Measurements from ENCODE around the gene SASH1.
"Not testable (repeated sequence)": the region's sequence is repeated elsewhere in the genome, so short reads cannot be mapped to it uniquely, and the experiment has no call there.

Gene SASH1

DNA sequence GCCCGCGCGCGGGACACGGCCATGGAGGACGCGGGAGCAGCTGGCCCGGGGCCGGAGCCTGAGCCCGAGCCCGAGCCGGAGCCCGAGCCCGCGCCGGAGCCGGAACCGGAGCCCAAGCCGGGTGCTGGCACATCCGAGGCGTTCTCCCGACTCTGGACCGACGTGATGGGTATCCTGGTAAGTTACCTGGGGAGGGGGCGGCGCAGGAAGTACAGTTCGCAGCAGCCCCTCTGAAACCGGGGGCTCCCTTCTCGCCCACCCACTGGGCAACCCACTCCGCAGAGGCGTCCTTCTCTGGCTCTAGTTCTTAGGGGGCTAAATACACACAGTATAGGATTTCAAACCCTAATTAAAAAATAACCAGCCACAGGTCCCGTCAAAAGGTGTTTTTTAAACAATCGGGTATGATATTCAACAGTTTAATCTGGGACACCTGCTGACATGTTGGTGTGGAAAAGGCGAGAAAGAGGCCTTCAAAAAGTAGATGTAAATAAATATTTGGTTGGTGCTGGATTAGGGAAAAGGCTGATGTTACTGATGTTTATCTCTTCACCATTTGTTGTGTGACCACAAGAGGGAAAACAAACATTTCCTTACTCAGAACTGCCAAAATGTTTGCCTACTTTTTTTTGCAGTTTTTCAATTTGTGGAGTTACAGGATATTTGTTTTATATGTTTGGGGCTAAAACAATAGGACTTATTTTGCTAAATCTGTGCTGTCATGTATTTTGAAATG, 577 bp downstream of the SASH1 start:
- Mint-ChIP-seq H3K4me1 (peaks cover 6 to 8% of the 10 kb centered on the region in 2 donors), H3K27me3 (peaks cover 40 to 63% of the 10 kb centered on the region in 2 donors), H3K27ac (no peak overlapping the region), H3K9me3 (no peaks in the 10 kb centered on the region), H3K4me3 (peak overlapping the region; percentile 67 to 74), H3K36me3 (no peaks in the 10 kb centered on the region)
- DNase-seq = no peak
- ATAC-seq (replicated peaks) = no peak

DNA sequence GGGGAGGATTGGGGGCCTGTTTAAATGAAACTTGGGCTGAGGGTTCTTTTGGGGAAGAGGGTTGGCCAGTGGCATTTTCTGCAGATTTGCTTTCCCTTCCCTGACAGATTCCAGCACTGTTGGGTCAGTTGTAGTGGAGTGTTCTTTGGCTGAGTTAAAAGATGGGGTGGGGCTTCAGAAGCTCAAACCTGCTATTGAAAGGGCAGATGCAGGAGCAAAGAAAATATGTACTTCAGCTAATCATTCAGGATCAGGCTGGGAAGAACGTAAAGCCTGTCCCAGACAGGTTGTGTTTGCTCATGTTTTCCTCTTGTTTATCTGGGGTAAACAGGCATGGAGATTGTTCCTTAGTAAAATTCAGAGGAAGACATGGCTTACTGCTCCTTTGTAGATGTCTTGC, 2.5 kb downstream of the SASH1 start:
- H3K27ac Mint-ChIP-seq = no peak overlapping the region
- no peak overlapping the region for H3K4me3 Mint-ChIP-seq
- peaks cover 6 to 8% of the 10 kb centered on the region in 2 donors for H3K4me1 Mint-ChIP-seq
- no peak for DNase-seq
- peaks cover 48 to 58% of the 10 kb centered on the region in 2 donors for H3K27me3 Mint-ChIP-seq
- peaks cover 0 to 2% of the 10 kb centered on the region in 2 donors for H3K9me3 Mint-ChIP-seq
- no peak for ATAC-seq (replicated peaks)
- no peaks in the 10 kb centered on the region for H3K36me3 Mint-ChIP-seq

DNA sequence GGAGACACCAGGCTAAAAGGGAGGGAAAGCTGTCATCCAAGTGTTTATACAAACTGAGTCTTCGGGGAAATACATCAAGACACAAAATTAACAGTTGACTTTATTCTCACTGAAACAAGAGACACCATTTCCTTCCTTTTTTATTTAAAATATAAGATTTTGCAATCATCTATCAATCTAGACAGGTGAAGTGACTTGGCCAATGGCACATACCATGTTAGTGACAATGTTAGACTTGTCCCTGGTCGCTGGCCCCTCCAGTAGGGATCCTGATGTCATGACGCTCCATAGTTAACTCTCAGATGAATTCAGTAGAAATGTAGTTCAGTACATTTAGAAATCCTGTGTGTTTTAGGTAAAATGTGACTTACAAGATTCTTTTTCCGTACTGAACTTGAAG, 2.9 kb downstream of the SASH1 start:
- no peak for DNase-seq
- H3K4me1 Mint-ChIP-seq = peaks cover 6 to 8% of the 10 kb centered on the region in 2 donors
- peaks cover 48 to 58% of the 10 kb centered on the region in 2 donors for H3K27me3 Mint-ChIP-seq
- H3K9me3 Mint-ChIP-seq = peaks cover 0 to 2% of the 10 kb centered on the region in 2 donors
- no peak for ATAC-seq (replicated peaks)
- H3K4me3 Mint-ChIP-seq = no peak overlapping the region
- no peak overlapping the region for H3K27ac Mint-ChIP-seq
- H3K36me3 Mint-ChIP-seq = no peaks in the 10 kb centered on the region

DNA sequence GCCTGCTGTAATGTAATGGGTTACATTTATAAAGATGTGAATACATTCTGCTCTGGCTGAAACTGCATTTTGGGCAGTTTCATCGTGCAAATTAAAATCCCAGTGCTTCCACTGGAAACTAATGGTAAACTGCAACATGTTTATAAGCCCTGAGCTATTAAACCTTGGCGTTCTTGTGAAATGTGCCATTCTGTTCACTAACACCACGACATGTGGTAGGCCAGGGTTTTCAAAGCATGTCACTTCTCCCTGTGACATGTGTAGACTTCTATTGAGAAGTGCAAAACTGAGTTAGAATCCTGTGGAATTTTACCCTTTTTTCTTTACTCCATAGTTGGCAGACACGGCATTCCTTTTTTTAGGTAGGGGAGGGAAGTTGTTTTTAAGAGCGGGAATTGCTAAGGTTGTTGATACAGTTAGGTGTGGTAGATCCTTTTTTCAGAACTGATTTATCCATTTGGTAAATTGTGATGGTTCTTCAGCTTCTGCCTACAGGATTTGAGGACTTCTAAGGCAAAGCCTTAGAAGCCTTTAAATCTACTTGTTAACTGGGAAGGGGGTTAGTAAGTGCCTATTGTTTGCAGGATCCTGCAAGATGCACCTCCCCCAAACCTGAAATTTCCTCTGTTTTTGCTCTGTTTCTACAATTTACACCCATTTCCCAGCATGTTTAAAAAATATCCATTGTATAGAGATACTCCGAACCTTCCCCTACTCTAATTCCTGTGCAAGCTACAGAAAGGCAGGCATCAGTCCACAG, 4.2 kb downstream of the SASH1 start:
- DNase-seq (no peak), ATAC-seq (replicated peaks) (no peak)
- Mint-ChIP-seq H3K4me3 (no peak overlapping the region), H3K27ac (no peak overlapping the region), H3K4me1 (peaks cover 6 to 8% of the 10 kb centered on the region in 2 donors), H3K27me3 (peaks cover 48 to 58% of the 10 kb centered on the region in 2 donors), H3K9me3 (peaks cover 0 to 2% of the 10 kb centered on the region in 2 donors), H3K36me3 (no peaks in the 10 kb centered on the region)

DNA sequence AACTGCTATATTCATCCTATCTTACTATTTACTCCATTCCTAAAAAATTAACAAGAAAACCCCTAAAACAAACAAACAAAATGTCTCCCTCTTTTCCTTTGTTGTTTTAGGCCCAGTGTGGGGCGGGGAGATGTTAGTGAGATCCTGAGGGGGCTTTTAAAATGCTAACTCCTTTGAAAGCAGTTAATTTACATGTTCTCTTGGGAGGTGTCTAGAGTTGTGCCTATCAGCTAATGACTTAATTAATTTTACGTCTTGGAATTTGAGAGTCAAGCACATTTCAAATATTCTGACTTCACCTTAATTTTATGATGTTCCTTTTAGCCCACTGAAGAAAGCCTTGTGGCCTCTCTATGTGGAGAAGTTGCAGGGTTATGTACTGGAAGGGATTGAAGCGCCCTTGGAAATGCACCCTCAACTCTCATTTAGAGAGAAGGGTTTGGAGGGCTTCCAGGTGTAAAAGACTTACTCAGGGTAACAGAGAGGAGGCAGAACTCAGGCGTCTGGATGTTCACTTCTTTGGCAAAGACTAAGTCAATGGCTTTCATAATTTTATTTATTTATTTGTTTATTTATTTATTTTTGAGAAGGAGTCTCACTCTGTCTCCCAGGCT, 4.9 kb downstream of the SASH1 start:
- peaks cover 0 to 2% of the 10 kb centered on the region in 2 donors for H3K9me3 Mint-ChIP-seq
- DNase-seq = no peak
- no peaks in the 10 kb centered on the region for H3K36me3 Mint-ChIP-seq
- H3K27me3 Mint-ChIP-seq = peaks cover 41 to 51% of the 10 kb centered on the region in 2 donors
- H3K4me3 Mint-ChIP-seq = no peak overlapping the region
- ATAC-seq (replicated peaks) = no peak
- no peak overlapping the region for H3K27ac Mint-ChIP-seq
- peaks cover under 1 to 1% of the 10 kb centered on the region in 2 donors for H3K4me1 Mint-ChIP-seq

GRCh38 chr6:148348335-148348734, 5.7 kb downstream of the SASH1 start:
- Mint-ChIP-seq H3K4me1 (no peaks in the 10 kb centered on the region), H3K27me3 (peaks cover 37 to 50% of the 10 kb centered on the region in 2 donors), H3K36me3 (no peaks in the 10 kb centered on the region), H3K4me3 (no peak overlapping the region), H3K27ac (no peak overlapping the region), H3K9me3 (peaks cover 0 to 2% of the 10 kb centered on the region in 2 donors)
- DNase-seq (no peak), ATAC-seq (replicated peaks) (no peak)

- DNase-seq (no peak), ATAC-seq (replicated peaks) (no peak)
- H3K9me3 Mint-ChIP-seq = peaks cover 0 to 2% of the 10 kb centered on the region in 2 donors
- peaks cover 34 to 46% of the 10 kb centered on the region in 2 donors for H3K27me3 Mint-ChIP-seq
- no peak overlapping the region for H3K27ac Mint-ChIP-seq
- H3K4me3 Mint-ChIP-seq = no peak overlapping the region
- H3K36me3 Mint-ChIP-seq = no peaks in the 10 kb centered on the region
- H3K4me1 Mint-ChIP-seq = no peaks in the 10 kb centered on the region
These were observed 6.1 kb downstream of the SASH1 start for GRCh38 chr6:148348778-148349177.

- H3K4me1 Mint-ChIP-seq = no peaks in the 10 kb centered on the region
- no peaks in the 10 kb centered on the region for H3K36me3 Mint-ChIP-seq
- DNase-seq = no peak
- no peak for ATAC-seq (replicated peaks)
- H3K9me3 Mint-ChIP-seq = peaks cover 0 to 2% of the 10 kb centered on the region in 2 donors
- no peak overlapping the region for H3K27ac Mint-ChIP-seq
- H3K4me3 Mint-ChIP-seq = no peak overlapping the region
- H3K27me3 Mint-ChIP-seq = peaks cover 33 to 40% of the 10 kb centered on the region in 2 donors
These were observed 6.8 kb downstream of the SASH1 start for GRCh38 chr6:148349466-148349865.

DNA sequence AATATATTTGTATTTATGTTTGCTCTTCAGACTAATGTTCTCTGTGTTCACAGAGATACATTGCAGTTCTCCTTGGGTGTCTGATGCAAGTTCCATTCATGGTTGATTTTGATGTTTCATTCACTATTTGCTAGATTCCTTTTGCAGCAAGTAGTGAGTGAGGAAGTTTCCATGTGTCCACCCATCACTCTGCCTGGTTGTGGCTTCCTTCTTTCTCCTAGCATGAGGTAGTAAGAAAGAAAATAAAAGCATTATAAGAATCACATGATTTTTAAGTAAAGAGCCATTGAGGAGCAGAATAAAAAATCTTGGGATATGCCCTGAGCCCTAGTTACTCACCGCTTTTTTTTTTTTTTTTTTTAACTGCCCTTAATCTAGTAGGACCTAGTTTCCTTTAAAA, 8.7 kb downstream of the SASH1 start:
- Mint-ChIP-seq H3K27me3 (peaks cover 24 to 25% of the 10 kb centered on the region in 2 donors), H3K4me3 (no peak overlapping the region), H3K36me3 (no peaks in the 10 kb centered on the region), H3K27ac (no peak overlapping the region), H3K4me1 (no peaks in the 10 kb centered on the region), H3K9me3 (peaks cover 0 to 2% of the 10 kb centered on the region in 2 donors)
- ATAC-seq (replicated peaks) (no peak), DNase-seq (no peak)

- peaks cover 21 to 24% of the 10 kb centered on the region in 2 donors for H3K27me3 Mint-ChIP-seq
- not testable (repeated sequence) for H3K4me1 Mint-ChIP-seq; H3K4me3 Mint-ChIP-seq; DNase-seq; H3K36me3 Mint-ChIP-seq; ATAC-seq (replicated peaks); H3K27ac Mint-ChIP-seq; H3K9me3 Mint-ChIP-seq
These were observed 9.8 kb downstream of the SASH1 start for GRCh38 chr6:148352421-148352820.

- H3K27me3 Mint-ChIP-seq = peaks cover 27 to 40% of the 10 kb centered on the region in 2 donors
- H3K27ac Mint-ChIP-seq = no peak overlapping the region
- peaks cover 0 to 2% of the 10 kb centered on the region in 2 donors for H3K4me1 Mint-ChIP-seq
- no peak for DNase-seq
- H3K36me3 Mint-ChIP-seq = no peaks in the 10 kb centered on the region
- peaks cover 0 to 2% of the 10 kb centered on the region in 2 donors for H3K9me3 Mint-ChIP-seq
- ATAC-seq (replicated peaks) = no peak
- H3K4me3 Mint-ChIP-seq = no peak overlapping the region
These were observed 15.7 kb downstream of the SASH1 start for GRCh38 chr6:148358196-148358785.

DNA sequence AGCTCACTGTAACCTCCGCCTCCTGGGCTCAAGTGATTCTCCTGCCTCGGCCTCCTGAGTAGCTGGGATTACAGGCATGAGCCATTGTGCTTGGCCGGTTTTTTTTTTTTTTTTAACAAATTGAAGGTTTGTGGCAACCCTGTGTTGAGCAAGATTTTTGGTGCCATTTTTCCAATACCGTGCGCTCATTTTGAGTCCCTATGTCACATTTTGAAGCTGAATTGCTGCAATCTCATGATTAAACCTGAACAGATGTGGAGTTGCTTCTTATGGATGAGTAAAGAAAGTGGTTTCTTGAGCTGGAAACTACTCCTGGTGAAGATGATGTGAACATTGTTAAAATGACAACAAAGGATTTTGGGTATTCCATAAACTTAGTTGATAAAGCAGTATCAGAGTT, 16.6 kb downstream of the SASH1 start:
- Mint-ChIP-seq H3K4me3 (no peak overlapping the region), H3K27ac (no peak overlapping the region), H3K9me3 (peaks cover 0 to 2% of the 10 kb centered on the region in 2 donors), H3K4me1 (peaks cover 0 to 3% of the 10 kb centered on the region in 2 donors), H3K36me3 (no peaks in the 10 kb centered on the region), H3K27me3 (peaks cover 32 to 42% of the 10 kb centered on the region in 2 donors)
- no peak for ATAC-seq (replicated peaks)
- no peak for DNase-seq

DNA sequence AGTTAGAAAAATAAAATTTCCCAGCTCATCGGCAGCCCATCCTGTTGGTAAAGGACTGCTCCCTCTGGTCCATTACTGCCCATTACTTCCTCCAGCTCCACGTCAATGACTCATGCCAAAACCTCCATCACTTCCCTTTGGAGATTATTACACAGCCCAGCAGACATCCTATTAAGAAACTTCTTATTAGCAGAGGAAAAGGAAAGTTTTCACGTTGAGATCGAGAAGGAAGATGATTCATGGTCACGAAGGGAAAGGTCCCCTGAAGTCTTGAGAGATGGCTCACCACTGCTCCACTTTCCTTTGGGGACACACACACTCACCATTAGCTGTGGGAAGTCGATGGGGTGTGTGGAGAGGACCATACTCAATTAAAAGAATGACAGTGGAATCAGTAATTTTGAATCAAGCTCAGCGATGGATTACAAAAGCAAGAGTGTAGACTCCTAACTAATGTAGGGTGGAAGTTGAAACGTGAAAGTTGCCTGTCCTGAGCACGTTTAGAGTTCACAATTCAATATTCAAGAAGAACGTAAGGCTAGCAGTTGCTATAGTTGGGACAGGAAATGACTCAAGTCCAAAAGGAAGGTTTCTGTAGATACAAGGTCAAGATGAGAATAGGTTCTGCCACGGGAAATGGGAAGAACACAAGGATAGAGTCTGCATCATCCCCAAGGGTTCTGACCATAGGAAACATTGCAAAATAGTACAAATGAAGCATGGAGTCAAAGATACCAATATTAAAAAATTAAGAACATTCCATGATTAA, 21.6 kb downstream of the SASH1 start:
- Mint-ChIP-seq H3K27me3 (peaks cover 53 to 71% of the 10 kb centered on the region in 2 donors), H3K9me3 (no peaks in the 10 kb centered on the region), H3K27ac (no peak overlapping the region), H3K4me1 (peaks cover 6 to 8% of the 10 kb centered on the region in 2 donors), H3K4me3 (no peak overlapping the region), H3K36me3 (no peaks in the 10 kb centered on the region)
- DNase-seq (no peak), ATAC-seq (replicated peaks) (no peak)
